PC-3 (cell line): ENCODE data around the gene CD2AP.

Experiments
- CTCF ChIP-seq: fragments of 300-600 bp; sonication (generic); conservative IDR thresholded peaks from 2 replicates; pipeline ENCODE4 v1.5.1; 2017; ENCODE audit warnings: antibody characterized with exemption, low read depth, mild to moderate bottlenecking, low read length
- EZH2 ChIP-seq: fragments of 300-600 bp; sonication (generic); IDR thresholded peaks from one replicate; pipeline ENCODE4 v1.6.1; 2017; ENCODE audit warnings: antibody characterized with exemption, mild to moderate bottlenecking, low read length; ENCODE audit not compliant: unreplicated experiment
- EZH2phosphoT487 ChIP-seq: fragments of 300-600 bp; sonication (generic); IDR thresholded peaks from 2 replicates; pipeline ENCODE4 v1.6.1; 2018; ENCODE audit warnings: mild to moderate bottlenecking, antibody characterized with exemption, low read length, borderline replicate concordance

DNA sequence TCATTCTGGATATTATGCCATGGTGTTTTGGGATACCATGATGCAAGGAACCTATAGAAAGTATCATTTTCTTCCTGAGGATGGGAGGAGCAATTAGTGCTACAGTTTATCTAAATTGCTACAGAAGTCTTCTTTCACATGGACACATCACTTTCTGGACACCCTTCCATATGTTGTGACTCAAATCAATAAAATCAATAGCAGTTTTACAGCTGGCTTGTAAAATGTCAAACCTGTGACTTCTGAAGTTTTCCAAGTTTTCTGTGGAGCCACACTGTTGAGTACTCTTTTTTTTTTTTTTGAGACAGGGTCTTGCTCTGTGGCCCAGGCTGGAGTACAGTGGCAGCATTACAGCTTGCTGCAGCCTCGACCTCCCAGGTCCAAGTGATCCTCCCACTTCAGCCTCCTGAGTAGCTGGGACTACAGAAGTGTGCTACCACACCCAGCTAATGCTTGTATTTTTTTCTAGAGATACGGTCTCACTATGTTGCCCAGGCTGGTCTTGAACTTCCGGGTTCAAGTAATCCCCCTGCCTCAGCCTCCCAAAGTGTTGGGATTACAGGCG lies 24.1 kb upstream of the CD2AP start:
- TF ChIP-seq CTCF = no peak
- TF ChIP-seq EZH2 = no peak
- no peak for TF ChIP-seq EZH2phosphoT487
